Stimulated activated naive CD4-positive, alpha-beta T cell (primary cell): ENCODE data around the gene TNK2.
"Not testable (repeated sequence)": the region's sequence is repeated elsewhere in the genome, so short reads cannot be mapped to it uniquely, and the experiment has no call there.

Experiments
- DNase-seq, 6 experiments: peaks; one replicate each; lab custom pipeline; 2025; lab: John Stamatoyannopoulos, UW

TNK2 gene

DNA sequence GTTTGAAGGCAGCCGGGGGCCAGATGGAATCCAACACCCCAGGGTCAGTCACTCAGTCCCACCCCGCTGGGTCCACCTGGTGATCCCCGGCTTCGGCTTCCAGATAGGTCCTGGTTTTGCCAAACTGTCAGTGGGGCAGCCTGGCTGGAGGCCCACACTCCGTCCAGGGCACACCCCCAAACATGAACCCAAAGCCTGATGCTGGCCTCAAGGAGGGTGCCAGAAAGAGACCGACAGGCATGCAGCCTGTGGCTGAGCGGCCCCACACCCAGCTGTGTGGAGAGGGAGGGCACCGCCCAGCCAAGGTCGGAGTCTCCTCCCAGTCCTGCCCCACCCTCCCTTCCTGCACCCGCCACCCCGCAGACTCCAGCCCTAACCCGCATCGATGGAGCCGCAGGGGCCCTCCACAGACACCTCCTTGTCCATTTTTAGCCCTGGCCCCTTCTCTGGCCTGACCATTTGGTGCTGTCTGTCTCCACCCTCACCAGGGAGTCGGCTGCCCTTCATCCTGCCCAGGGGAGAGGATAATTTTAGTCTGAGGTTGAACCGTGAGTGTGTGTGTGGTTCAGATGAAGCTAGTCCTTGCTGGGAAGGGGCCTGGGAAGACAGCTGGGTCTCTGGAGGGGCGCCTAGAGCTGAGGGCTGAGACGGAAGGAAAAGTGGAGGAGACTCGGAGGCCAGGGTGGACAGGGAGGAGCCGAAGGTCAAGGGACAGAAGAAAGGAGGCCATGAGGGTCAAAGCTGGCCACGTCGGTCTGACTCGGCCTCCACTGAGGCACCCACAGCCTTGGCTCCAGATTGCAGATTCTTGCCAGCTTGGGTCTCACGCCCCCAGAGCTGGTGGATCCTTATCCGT is 23.1 kb downstream of the TNK2 start:
- DNase-seq: no peak

GRCh38 chr3:195884691-195885035 is 23.7 kb downstream of the TNK2 start:
- no peak for DNase-seq

GRCh38 chr3:195883801-195884200 is 24.6 kb downstream of the TNK2 start:
- no peak for DNase-seq

- DNase-seq: no peak
Observed at GRCh38 chr3:195883160-195883559, 25.2 kb downstream of the TNK2 start.

DNA sequence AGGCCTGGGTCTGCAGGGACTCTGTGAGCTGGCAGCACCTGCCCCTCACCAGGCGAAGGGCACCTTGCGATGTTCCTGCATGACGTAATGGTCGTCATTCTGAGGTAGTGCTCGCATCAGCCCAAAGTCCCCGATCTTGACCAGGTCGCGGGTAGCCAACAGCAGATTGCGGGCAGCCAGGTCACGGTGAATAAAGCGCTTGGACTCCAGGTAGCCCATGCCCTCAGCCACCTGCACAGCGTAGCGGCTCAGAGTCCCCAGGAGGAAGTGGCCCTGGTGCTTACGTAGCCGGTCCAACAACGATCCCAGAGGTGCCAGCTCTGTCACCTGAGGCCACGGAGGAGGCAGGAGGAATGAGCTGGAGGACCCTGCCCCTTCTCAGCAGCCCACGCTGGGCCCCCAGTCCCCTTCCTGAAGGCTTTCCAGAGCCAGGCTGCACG is 26.3 kb downstream of the TNK2 start:
- DNase-seq: no peak

GRCh38 chr3:195881276-195881988 is 26.9 kb downstream of the TNK2 start:
- DNase-seq: no peak

DNA sequence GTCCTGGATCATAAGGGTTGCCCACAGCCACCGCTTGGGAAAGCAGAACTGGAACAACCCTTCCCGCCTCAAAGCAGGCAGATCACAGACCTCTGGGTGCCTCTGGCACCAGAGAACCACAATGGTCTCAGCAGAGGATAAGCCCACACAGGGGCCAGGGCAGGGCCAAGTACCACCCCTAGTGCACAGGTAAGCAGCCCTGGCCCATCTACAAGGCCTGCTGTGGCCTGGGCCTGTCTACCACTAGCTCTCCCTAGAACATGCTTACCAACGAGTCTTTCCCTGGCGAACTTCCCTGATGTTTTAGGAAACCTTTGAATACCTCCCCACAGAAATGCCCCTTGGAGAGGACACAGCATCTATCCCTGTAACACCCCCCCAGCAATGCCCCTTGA is 28.3 kb downstream of the TNK2 start:
- no peak for DNase-seq

GRCh38 chr3:195879416-195880036 is 28.8 kb downstream of the TNK2 start:
- no peak for DNase-seq

DNA sequence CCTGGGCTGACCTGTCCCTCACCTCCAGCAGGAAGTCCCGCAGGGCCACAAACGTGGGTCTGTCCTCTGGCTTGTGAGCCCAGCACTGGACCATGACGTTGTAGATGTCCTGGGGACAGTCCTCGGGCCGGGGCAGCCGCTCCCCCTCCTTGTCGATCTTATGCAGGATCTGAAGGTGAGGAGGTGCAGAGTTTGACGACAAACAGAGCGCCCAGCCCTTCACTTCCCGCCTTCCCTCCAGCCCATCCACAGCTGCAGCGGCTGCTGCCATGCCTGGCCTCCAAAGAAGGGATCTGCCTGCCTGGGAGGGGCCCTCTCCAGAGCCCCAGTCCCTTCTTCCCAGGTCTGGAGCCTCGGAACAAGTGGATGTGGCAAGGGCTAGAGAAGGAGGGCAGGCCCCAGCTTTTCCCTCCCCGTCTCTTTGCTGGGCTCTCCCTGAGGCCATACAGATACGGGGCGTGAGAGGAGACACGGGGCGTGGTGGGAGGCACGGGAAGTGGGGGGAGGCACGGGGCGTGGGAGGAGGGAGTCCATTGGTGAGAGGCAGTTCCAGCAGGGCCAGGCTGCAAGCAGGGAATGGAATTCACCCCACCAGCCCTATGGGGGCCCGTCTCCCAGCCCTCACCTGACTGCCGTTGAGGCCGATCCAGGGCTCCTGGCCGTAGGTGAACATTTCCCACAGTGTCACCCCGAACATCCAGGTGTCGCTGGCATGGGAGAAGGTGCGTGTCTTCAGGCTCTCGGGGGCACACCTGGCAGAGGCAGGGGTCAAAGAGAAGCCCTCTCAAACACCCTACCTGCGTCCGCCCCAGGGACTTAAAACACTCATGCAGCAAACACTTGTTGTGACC is 29.7 kb downstream of the TNK2 start:
- no peak for DNase-seq

DNA sequence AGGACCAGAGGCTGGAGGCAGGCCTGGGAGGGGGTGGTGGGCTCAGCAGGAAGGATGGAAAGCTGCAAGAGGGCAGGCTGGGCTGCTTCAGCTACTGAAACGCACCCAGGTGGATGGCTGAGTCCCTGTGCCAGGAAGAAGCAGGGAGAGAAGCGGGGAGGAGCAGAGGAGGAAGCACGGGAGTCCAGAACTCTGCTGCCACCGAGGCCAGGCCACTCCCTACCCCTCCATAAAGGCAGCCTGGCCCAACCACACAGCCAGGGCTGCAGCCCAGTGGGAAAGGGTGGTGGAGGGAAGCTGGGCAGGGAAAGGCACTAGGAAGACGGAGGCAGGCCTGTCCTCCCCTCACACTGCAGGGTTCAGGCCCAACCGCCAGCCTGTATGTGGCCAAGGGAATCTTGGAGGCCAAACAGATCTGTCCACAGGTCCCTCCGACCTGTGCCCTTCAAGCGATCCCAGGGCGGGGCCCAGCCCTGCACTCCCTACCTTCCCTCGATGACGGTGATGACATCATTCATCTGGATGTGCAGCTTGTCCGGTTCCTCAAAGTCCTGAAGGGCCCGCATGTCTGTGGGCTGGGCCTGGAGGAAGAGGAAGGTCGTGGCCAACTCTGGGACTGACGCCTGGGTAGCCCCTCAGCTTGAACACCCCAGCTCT is 30.5 kb downstream of the TNK2 start:
- DNase-seq: no peak

DNA sequence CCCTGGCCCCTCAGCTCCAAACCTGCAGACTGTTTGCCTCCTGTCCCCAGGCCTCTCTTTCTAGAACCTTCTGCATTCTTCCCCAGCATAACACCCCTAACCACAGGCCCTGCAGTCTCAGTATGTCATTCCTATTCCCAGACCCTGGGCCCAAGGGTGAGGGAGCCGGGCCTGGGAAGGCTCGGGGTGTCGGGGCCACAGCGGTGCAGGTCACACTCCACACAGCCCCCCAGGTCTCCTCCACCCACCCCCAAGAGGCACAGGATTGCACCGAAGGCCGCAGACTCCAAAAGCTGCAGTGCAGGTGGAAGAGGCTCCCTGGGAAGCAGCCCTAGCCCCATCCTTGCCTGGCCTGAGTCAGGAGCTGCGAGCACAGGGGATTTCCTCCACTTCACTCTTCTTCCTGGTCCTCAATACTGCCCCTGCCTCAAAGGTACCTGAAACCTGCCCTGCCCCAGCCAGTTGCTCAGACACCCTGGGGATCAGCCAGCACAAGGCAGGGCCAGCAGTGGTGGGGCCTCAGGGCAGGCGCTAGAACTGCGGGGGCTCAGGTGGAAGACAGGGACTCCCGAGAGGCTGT is 31.1 kb downstream of the TNK2 start:
- DNase-seq: no peak

GRCh38 chr3:195876297-195877064 is 31.9 kb downstream of the TNK2 start:
- no peak for DNase-seq

DNA sequence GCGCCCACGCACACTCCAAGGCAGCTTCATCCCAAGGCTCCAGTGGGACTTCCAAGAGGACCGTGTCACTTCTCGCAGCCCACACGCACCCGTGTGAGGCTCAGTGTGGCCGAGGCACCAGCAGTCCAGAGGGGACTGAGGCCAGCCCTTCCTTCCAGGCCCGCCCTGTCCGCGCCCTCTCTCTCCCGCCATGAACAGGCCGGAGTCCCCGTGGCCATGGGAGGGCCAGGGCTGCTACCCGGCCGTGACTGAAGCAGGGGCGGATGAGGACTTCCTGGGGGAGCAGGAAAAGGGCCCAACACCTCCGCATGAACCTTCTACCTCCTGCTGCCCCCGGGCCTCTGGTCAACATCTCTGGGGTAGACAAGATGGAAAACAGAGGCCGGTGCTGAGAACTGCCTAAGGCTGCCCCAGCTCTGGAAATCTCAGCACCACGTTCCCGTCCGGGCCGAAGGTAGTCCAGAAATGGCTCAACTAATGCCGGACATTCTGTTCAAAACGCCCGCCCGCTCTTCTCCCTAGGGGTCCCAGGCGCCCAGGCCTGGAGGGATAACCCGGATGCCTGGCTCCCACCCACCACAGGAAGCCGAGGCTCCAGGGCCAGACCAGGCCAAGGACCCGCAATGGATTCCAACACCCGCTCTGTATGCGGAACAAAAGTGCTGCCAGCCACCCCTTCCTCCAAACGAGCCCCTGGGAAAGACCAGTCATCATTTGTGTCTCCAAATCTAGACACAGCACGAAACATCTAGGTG is 32.7 kb downstream of the TNK2 start:
- DNase-seq: no peak

DNA sequence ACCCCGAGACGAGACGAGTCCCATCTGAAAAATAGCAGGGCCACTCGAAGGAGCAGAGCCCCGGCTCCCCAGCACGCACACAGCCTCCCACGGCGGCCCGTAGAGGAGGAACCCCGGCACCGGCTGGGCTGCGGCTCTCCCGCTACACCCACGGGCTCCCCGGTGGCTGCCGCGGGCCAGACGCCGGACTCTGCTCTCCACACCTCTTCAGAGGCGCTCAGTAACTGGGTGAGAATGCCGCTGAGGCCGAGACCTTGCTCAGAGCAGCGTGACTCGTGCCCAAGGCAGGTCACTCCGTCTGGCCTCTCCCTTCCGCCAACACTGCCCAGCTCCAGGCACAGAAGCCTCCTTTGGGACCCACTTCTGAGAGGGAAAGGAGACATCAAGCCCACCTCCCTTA is 34.4 kb downstream of the TNK2 start:
- DNase-seq: no peak

DNA sequence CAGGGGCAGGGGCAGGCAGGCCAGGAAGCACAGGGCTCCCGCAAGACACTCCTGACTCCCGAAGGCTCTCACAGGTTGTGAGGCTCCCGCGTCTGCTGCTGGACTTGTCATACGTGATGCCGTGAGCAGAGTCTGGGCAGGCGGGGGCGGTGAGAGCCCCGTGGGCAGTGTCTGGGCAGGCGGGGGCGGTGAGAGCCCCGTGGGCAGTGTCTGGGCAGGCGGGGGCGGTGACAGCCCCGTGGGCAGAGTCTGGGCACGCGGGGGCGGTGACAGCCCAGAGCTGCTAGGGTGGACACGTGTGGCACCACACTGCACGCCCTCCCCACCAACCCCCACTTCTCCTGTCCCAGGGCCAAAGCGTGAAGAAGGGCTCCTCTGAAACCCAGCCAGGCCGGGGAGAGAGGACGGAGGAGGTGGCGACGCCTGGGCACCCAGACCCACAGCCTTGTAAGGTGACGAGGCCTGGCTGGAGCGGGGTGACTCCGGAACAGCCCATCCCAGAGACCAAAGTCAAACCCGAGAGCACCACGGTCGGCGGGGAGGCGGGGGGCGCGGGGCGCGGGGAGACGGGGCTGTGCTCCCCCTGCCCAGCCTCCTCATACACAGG is 35.0 kb downstream of the TNK2 start:
- no peak for DNase-seq

- no peak for DNase-seq
Observed at GRCh38 chr3:195872800-195873199, 35.6 kb downstream of the TNK2 start.

DNA sequence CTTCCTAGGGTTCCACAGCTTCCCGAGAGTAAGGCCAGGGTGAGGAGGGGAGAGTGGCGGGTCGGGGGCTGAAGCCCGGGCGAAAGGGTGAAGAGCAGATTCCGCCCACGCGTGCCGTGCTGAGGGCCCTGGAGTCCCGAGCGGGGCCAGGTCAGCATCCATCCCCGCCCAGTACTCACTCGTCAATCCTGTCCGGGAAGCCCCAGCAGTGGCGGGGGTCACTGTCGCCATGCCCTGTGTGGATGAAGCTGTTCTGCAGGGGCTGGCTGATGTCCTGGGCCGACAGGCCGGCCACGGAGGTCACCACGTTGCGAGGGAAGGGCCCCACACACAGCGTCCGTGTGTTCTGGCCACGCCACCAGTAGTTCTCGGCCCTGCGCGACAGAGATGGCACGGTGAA is 36.3 kb downstream of the TNK2 start:
- DNase-seq: no peak

DNA sequence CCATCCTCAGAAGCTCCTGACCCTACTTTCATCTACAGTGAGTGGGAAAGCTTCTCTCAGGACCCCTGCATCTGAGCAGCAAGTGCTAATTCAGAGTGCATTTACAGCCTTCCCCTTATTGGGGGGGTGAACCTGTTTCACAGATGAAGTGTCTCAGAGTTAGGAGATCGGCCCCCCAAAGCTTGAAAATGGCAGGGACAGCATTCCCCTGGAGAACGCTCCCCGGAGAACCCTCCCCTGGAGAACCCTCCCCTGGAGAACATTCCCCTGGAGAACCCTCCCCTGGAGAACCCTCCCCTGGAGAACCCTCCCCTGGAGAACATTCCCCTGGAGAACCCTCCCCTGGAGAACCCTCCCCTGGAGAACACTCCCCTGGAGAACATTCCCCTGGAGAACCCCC is 36.7 kb downstream of the TNK2 start:
- not testable (repeated sequence) for DNase-seq

DNA sequence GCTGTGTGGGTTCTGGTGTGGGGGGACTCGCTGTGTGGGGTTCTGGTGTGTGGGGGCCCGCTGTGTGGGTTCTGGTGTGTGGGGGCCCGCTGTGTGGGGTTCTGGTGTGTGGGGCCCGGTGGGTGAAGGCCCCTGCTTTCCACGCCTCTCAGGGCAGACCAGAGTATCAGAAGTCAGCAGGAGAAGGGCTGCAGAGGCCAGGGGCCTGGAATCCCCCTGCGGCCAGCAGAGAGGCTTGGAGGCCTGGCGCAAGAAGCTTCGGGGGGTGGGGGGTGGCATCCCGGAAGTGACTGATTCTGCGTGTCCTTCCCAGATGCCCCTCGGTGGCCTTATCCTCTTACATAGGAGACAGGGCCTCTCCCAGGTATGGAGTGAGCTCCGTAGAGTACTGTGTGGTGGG is 37.4 kb downstream of the TNK2 start:
- DNase-seq: no peak
